ENCODE measurements around the gene CHTF18.

- TF ChIP-seq CTCF (IDR thresholded peaks at IDR 0.05; ENCODE audit: insufficient read depth, low read length, poor library complexity, severe bottlenecking) (no peak), EZH2phosphoT487 (conservative IDR thresholded peaks at IDR 0.05; ENCODE audit: low read length) (no peak)
Measured at GRCh38 chr16:797120-797420, 8.7 kb downstream of the CHTF18 start.
